HEK293 (cell line): ENCODE data around the gene KCNK7.
A peak's percentile ranks its signal among the peaks of the same experiment; 100 is the strongest.

Experiments used
- CTCF ChIA-PET: fragments of 350-600 bp; formaldehyde crosslinking; extraction: SDS; loops from one replicate; lab custom pipeline; 2021; ENCODE audit warnings: antibody characterized with exemption; lab: Yijun Ruan, JAX
- POLR2A ChIA-PET: fragments of 300-600 bp; formaldehyde crosslinking; extraction: SDS; loops from one replicate; lab custom pipeline; 2020; ENCODE audit warnings: antibody characterized with exemption, inconsistent platforms; lab: Yijun Ruan, JAX
- H3K27ac ChIP-seq: fragments of 200-500 bp; sonication (Bioruptor generic); 2 replicates; pipeline ENCODE4 v1.5.1; 2014; ENCODE audit warnings: low read depth, low read length, control low read depth, inconsistent platforms; ENCODE audit errors: extremely low read depth
- H3K36me3 ChIP-seq, 2 experiments: fragments of 200-500 bp in 1 of 2; sonication (Bioruptor generic) in 1 of 2; 1 replicate in 1 of 2; 2 replicates in 1 of 2; pipeline ENCODE4 v1.5.1; 2014 to 2017; ENCODE audit warnings: inconsistent platforms in 2 of 2, low read length in 2 of 2; ENCODE audit not compliant: control insufficient read depth in 2 of 2, insufficient read depth in 1 of 2
- H3K4me1 ChIP-seq: fragments of 200-500 bp; sonication (Bioruptor generic); 2 replicates; pipeline ENCODE4 v1.5.1; 2014; ENCODE audit warnings: mild to moderate bottlenecking, low read length, inconsistent platforms; ENCODE audit not compliant: control insufficient read depth, insufficient read depth
- H3K4me3 ChIP-seq: 2 replicates; pipeline ENCODE4 v1.5.1; 2011; ENCODE audit warnings: low read depth, mild to moderate bottlenecking, control low read depth, low read length, moderate library complexity
- H3K9me3 ChIP-seq: fragments of 200-500 bp; sonication (Bioruptor generic); 2 replicates; pipeline ENCODE4 v1.5.1; 2014; ENCODE audit warnings: low read depth, low read length, inconsistent platforms; ENCODE audit not compliant: control insufficient read depth, insufficient read depth
- EGR2 ChIP-seq: fragments of 450-650 bp; formaldehyde crosslinking; IDR thresholded peaks from 2 replicates; pipeline ENCODE4 v1.5.1; 2016; ENCODE audit warnings: low read depth, missing biosample characterization, missing genetic modification characterization
- ELK4 ChIP-seq: IDR thresholded peaks from 2 replicates; pipeline ENCODE4 v1.6.1; 2011; ENCODE audit warnings: mild to moderate bottlenecking, low read depth, low read length, borderline replicate concordance
- GLIS1 ChIP-seq: fragments of 450-650 bp; formaldehyde crosslinking; IDR thresholded peaks from 2 replicates; pipeline ENCODE4 v1.5.1; 2016; ENCODE audit warnings: missing biosample characterization, missing genetic modification characterization
- KLF1 ChIP-seq: fragments of 450-650 bp; formaldehyde crosslinking; IDR thresholded peaks from 2 replicates; pipeline ENCODE4 v1.5.1; 2016; ENCODE audit warnings: missing biosample characterization, missing genetic modification characterization
- KLF8 ChIP-seq: fragments of 450-650 bp; formaldehyde crosslinking; IDR thresholded peaks from 2 replicates; pipeline ENCODE4 v1.5.1; 2016; ENCODE audit warnings: missing biosample characterization, missing genetic modification characterization
- OSR2 ChIP-seq: fragments of 450-650 bp; formaldehyde crosslinking; IDR thresholded peaks from 2 replicates; pipeline ENCODE4 v1.5.1; 2016; ENCODE audit warnings: missing biosample characterization, missing genetic modification characterization
- RBAK ChIP-seq: fragments of 450-650 bp; formaldehyde crosslinking; IDR thresholded peaks from 2 replicates; pipeline ENCODE4 v1.5.1; 2016; ENCODE audit warnings: missing biosample characterization, missing genetic modification characterization
- SP2 ChIP-seq: fragments of 450-650 bp; formaldehyde crosslinking; IDR thresholded peaks from 2 replicates; pipeline ENCODE4 v1.5.1; 2016; ENCODE audit warnings: missing biosample characterization, missing genetic modification characterization
- SP3 ChIP-seq: fragments of 450-650 bp; formaldehyde crosslinking; IDR thresholded peaks from 2 replicates; pipeline ENCODE4 v1.5.1; 2016; ENCODE audit warnings: missing biosample characterization, missing genetic modification characterization
- TCF7L2 ChIP-seq: IDR thresholded peaks from 2 replicates; pipeline ENCODE4 v1.6.1; 2011; ENCODE audit warnings: low read depth, mild to moderate bottlenecking, inconsistent platforms, low read length, moderate library complexity, borderline replicate concordance
- ZBTB10 ChIP-seq: fragments of 450-650 bp; formaldehyde crosslinking; IDR thresholded peaks from 2 replicates; pipeline ENCODE4 v1.5.1; 2016; ENCODE audit warnings: missing biosample characterization, missing genetic modification characterization
- ZFP69B ChIP-seq: fragments of 450-650 bp; formaldehyde crosslinking; IDR thresholded peaks from 2 replicates; pipeline ENCODE4 v1.5.1; 2016; ENCODE audit warnings: missing biosample characterization, missing genetic modification characterization
- ZNF404 ChIP-seq: fragments of 450-650 bp; formaldehyde crosslinking; IDR thresholded peaks from 2 replicates; pipeline ENCODE4 v1.5.1; 2017; ENCODE audit warnings: missing biosample characterization, missing genetic modification characterization
- ZNF433 ChIP-seq: fragments of 450-650 bp; formaldehyde crosslinking; IDR thresholded peaks from 2 replicates; pipeline ENCODE4 v1.5.1; 2016; ENCODE audit warnings: missing biosample characterization, missing genetic modification characterization, low read depth
- ZNF473 ChIP-seq: fragments of 450-650 bp; formaldehyde crosslinking; IDR thresholded peaks from 2 replicates; pipeline ENCODE4 v1.5.1; 2017; ENCODE audit warnings: missing biosample characterization, missing genetic modification characterization
- ZNF549 ChIP-seq: fragments of 450-650 bp; IDR thresholded peaks from 2 replicates; pipeline ENCODE4 v1.5.1; 2018; ENCODE audit warnings: missing biosample characterization, missing genetic modification characterization, mild to moderate bottlenecking, inconsistent platforms, moderate library complexity
- ZNF621 ChIP-seq: fragments of 450-650 bp; formaldehyde crosslinking; IDR thresholded peaks from 2 replicates; pipeline ENCODE4 v1.5.1; 2017; ENCODE audit warnings: missing biosample characterization, missing genetic modification characterization
- ZNF670 ChIP-seq: fragments of 450-650 bp; formaldehyde crosslinking; IDR thresholded peaks from 2 replicates; pipeline ENCODE4 v1.5.1; 2016; ENCODE audit warnings: missing biosample characterization, missing genetic modification characterization, low read depth
- ZNF837 ChIP-seq: fragments of 450-650 bp; formaldehyde crosslinking; IDR thresholded peaks from 2 replicates; pipeline ENCODE4 v1.5.1; 2016; ENCODE audit warnings: missing biosample characterization, missing genetic modification characterization

The KCNK7 gene

GRCh38 chr11:65643971-65644370, 48.4 kb upstream of the KCNK7 start:
- TF ChIP-seq GLIS1 (tag by site-specific recombination) (peak; percentile 76), SP3 (tag by site-specific recombination) (peak; percentile 50), KLF1 (peak; percentile 52), ZNF473 (tag by site-specific recombination) (no peak), RBAK (no peak), SP2 (tag by site-specific recombination) (peak; percentile 32), EGR2 (tag by site-specific recombination) (peak; percentile 36; the same call in 1 of the 2 replicates)
- TF ChIP-seq, all 188 proteins: peak for 5
- Histone ChIP-seq H3K27ac (no peak overlapping the region), H3K4me3 (no peak overlapping the region), H3K4me1 (no peaks in the 10 kb centered on the region), H3K36me3 (peaks cover 0 to 45% of the 10 kb centered on the region in 2 experiments; a peak in 1 of 3 replicates), H3K9me3 (no peaks in the 10 kb centered on the region)
- ChIA-PET CTCF (interaction anchor here (0.7 to 1.2 kb wide), 2 partner anchors 379 to 446 kb away, joined by 4 to 5 read pairs; no protein-coding TSS in a partner anchor), POLR2A (interaction anchor here (1.0 to 1.8 kb wide), 3 partner anchors 9 to 311 kb away, joined by 3 to 8 read pairs (median 3); partner anchors contain the start of gene RELA)

- Histone ChIP-seq H3K9me3 (no peaks in the 10 kb centered on the region), H3K4me1 (no peaks in the 10 kb centered on the region), H3K27ac (no peak overlapping the region), H3K4me3 (no peak overlapping the region), H3K36me3 (peaks cover 0 to 42% of the 10 kb centered on the region in 2 experiments; a peak in 1 of 3 replicates)
- POLR2A ChIA-PET: interaction anchor here (0.6 to 2.0 kb wide), 4 partner anchors 10 to 498 kb away, joined by 4 to 9 read pairs (median 4); partner anchors contain the start of gene PCNX3
- TF ChIP-seq KLF8 (tag by site-specific recombination) (0 out of 2 replicates have a peak, but pooled peaks have one; percentile 37), ZBTB10 (tag by site-specific recombination) (no peak), ZFP69B (tag by site-specific recombination) (no peak), ZNF670 (tag by site-specific recombination) (no peak), SP2 (tag by site-specific recombination) (peak; percentile 41), ZNF837 (tag by site-specific recombination) (no peak), OSR2 (tag by site-specific recombination) (no peak), ZNF621 (no peak), ZNF404 (tag by site-specific recombination) (no peak), ZNF549 (tag by site-specific recombination) (no peak), ZNF433 (tag by site-specific recombination) (no peak), ELK4 (no peak), TCF7L2 (no peak)
- CTCF ChIA-PET: interaction anchor here (0.7 to 0.8 kb wide), 3 partner anchors 16 to 138 kb away, joined by 3 to 6 read pairs (median 3); no protein-coding TSS in a partner anchor
Measured at GRCh38 chr11:65642014-65642671, 46.5 kb upstream of the KCNK7 start.
